Measurements from ENCODE around the gene EHMT2.
"Not testable (repeated sequence)": the region's sequence is repeated elsewhere in the genome, so short reads cannot be mapped to it uniquely, and the experiment has no call there.

Gene EHMT2

DNA sequence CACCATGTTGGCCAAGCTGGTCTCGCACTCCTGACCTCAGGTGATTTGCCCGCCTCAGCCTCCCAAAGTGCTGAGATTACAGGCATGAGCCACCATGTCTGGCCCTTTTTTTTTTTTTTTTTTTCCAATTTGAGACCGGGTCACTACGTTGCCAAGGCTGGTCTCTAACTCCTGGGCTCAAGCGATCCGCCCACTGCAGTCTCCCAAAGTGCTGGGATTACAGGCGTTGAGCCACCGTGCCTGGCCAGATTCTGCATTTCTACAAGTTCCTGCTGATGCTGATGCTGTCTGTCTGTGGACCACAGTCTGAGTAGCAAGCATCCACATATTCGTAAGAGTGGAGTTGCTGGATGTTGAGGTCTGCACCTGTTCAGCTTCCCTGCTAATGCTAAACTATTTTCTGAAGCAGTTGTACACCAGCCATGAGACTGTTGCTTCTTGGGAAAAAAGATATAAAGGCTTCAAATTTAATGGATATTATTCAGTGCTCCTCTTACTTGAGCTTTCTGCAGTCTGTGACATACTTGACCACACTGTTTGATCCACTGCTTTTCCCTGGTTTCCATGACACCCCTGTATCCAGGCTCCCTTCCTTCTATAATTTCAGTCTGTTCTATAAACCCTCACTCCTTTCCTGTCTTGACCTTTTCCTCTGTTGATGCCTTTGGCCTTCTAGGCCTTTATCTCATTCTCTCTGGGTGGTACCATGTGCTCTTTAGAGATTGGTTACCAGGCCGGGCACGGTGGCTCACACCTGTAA is 14.5 kb upstream of the EHMT2 start:
- no peak for DNase-seq

DNA sequence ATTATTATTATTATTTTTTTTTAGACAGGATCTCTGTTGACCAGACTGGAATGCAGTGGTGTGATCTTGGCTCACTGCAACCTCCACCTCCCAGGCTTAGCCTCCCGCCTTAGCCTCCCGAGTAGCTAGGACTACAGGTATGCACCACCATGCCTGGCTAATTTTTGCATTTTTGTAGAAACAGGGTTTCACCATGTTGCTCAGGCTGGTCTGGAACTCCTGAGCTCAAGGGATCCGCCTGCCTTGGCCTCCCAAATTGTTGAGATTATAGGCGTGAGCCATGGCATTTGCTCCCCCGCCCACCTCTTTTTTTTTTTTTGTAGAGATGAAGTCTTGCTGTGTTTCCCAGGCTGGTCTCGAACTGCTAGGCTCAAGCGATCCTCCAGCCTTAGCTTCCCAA is 11.8 kb upstream of the EHMT2 start:
- DNase-seq: not testable (repeated sequence)

DNA sequence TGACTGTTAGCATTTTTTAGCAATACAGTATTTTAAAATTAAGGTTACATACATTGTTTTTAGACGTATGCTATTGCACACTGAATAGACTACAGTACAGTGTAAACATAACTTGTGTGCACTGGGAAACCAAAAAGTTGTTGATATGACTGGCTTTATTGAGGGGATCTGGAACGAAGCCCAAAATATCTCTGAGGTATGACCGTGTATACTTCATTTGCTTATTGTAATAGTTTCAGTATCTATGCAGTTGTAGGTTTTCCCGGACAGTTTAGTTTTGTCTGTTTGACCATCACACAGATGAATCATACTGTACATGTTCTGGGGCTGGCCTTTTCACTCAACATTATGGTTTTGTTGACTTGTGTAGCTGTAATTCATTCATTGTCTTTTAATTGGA is 11.3 kb upstream of the EHMT2 start:
- DNase-seq: no peak

DNA sequence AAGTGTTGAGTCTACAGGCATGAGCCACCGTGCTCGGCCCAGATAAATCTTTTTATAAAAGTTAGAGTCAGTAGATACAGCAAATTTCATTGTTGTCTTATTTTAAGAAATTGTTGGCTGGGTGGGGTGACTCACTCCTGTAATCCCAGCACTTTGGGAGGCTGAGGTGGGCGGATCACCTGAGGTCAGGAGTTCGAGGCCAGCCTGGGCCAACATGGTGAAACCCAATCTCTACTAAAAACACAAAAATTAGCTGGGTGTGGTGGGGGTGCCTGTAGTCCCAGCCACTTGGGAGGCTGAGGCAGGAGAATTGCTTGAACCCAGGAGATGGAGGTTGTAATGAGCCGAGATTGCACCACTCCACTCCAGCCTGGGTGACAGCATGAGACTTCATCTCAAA is 10.8 kb upstream of the EHMT2 start:
- not testable (repeated sequence) for DNase-seq

DNA sequence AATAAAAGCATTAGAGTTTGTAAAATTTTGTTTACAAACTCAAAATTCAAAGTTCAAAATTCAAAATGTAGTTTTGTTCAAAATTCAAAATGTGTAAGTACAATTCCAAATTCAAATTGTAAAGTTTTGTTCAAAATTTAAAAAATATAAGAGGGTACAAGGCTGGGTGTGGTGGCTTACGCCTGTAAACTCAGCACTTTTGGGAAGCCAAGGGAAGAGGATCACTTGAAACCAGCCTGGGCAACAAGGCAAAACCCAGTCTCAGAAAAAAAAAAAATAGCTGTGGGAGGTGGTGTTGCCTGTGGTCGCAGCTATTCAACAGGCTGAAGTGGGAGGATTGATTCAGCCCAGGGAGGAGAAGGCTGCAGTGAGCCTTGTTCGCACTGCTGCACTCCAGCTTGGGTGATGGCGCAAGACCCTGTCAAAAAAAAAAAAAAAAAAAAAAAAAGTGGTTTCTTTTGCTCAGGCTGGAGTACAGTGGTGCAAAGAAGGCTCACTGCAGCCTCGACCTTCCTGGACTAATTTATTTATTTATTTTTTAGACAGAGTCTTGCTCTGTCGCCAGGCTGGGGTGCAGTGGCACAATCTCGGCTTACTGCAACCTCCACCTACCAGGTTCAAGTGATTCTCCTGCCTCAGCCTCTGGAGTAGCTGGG is 9.8 kb upstream of the EHMT2 start:
- peak; percentile 5 for DNase-seq

DNA sequence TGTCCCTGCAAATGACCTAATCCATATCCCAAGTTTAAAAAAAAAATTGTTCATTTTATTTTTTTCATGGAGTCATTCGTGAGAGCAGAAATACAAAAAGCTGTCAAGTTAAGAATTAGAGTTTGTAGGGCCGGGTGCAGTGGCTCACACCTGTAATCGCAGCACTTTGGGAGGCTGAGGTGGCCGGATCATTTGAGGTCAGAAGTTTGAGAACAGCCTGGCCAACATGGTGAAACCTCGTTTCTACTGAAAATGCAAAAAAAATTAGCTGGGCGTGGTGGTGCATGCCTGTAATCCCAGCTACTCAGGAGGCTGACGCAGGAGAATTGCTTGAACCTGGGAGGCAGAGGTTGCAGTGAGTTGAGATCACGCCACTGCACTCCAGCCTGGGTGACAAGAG is 9.2 kb upstream of the EHMT2 start:
- DNase-seq: not testable (repeated sequence)

DNA sequence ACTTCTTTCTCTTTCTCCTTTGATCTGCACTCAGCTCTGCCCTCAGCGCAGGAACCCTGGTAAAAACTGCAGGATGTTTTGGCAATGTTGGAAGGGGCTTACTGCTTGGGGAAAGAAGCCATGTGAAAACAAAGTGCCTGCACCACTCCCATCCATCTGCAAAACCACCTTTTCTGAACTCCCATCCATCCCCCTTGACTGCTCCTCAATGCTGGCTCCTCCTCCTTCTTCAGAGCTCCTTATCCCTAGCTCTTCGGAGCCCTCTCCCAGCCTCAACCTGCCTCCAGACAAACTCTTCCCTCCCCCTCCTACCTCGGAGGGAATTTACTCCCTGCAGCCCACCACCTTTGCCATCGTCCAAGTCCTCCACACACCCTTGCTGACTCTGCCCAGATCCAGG is 8.6 kb upstream of the EHMT2 start:
- DNase-seq: no peak

DNA sequence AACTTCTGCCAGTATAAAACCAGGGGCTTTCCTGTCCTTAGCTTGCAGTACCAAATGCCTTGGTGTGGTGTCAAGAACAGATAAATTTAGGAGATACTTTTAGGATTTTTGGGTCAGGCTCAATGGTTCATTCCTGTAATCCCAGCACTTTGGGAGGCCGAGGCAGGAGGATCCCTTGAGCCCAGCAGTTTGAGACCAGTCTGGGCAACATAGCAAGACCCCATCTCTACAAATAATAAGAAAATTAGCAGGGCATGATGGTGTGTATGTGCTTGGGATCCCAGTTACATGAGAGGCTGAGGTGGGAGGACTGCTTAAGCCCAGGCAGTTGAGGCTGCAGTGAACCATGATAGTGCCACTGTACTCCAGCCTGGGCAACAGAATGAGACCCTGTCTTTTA is 7.5 kb upstream of the EHMT2 start:
- DNase-seq: no peak

DNA sequence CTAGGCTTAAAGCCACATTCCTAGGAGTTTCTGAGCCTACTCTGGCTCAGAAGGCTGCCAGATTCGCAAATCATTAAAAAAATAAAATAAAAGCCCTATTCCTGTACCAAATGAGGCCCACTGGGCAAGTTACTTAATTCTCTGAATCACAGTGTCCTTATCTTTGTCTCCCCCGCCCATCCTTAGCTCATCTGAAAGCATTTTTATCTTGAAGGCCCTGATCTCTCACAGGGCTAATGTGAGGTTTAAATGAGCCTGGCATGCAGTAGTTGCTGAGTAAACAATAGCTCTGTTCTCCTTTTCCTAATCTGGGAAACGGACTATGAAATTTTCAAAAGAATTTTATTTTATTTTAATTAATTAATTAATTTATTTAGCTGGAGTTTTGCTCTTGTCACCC is 6.5 kb upstream of the EHMT2 start:
- DNase-seq: peak; percentile 6

DNA sequence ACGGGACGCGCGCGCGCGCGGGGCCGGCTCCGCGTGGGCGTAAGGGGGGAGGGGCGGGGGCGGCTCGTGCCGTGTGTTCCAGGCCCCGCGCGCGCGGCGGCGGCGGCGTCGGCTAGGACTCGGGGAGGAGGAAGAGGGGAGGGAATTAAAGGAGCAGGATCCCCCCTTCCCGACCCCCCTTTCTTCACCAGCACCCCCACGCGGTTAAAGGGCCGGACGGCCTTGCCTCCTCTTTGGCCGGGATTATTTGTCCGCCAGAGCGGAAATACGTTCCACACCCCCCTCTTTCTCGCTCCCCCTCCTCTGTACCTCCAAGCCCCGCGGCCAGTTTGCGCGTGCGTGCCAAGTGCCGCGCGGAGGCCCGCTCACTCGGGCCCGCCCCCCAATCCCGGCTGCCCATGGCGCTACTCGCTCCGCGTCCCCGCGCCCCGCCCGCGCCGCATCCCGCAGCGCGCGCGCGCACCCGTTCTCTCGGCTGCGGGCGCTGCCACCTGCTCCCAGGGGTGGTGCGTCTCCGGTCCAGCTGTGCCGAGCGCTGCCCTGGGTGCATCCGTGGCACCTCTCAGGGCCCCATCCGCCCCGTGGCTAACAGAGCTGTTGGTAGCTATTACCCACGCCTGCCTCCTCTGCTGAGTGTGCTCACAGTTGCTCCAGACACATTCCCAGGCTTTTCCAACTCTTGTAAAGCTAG is 4.6 kb upstream of the EHMT2 start, which contains the start of gene ZBTB12:
ZBTB12 (minus strand) TSS at position 134 of the 691 bp plus-strand sequence. CDS start 781 bp downstream, outside the sequence.
- peak; percentile 94 for DNase-seq

DNA sequence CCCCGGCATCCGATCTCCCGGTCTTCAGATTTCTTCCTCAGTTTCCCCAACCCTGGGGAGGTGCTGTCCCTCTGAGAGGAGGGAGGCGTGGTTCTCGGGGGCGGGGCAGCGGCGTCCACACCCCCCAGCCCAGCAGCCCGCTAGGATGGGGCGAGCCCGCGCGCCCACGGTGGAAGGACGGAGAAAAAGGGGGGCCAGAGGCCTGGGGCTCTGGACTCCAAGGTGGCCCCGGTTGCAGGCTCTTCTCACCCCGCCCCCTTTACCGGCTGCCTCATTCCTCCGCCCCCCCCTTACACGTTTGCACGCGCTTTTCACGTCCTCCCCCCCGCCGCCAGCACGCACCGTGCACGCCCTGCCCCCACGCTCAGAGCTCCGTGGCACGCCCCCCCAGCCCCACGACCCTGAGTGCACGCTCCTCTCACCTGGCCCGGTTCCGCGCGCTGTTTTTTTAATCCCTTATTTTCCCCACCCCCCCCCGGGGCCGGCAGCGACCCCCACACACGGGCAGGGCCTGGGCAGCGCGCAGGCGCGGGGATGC is 4.0 kb upstream of the EHMT2 start:
- DNase-seq: peak; percentile 67

DNA sequence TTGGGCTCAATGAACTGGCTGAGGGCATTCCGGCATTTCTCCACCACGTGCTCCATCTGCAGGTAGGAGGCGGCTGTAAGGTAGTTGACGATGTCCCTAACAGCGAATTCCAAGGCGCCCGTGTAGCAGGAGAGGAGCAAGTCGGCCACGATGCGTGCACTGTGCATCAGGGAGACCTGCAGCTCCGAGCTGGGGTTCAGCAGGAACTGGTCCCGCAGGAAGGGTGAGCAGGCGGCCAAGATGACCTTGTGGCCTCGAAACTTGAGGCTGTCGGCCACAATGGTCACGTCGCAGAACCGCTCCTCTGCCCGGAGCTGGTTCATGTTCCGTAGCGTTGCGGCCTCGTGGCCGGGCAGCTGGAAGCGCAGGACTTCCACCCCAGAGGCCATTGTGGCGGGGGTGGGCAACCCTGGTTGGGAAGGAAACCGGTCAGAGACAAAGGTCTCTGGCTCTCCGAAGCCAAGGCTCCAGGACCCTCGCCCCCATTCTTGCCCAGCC is 3.5 kb upstream of the EHMT2 start:
- DNase-seq: peak; percentile 18

DNA sequence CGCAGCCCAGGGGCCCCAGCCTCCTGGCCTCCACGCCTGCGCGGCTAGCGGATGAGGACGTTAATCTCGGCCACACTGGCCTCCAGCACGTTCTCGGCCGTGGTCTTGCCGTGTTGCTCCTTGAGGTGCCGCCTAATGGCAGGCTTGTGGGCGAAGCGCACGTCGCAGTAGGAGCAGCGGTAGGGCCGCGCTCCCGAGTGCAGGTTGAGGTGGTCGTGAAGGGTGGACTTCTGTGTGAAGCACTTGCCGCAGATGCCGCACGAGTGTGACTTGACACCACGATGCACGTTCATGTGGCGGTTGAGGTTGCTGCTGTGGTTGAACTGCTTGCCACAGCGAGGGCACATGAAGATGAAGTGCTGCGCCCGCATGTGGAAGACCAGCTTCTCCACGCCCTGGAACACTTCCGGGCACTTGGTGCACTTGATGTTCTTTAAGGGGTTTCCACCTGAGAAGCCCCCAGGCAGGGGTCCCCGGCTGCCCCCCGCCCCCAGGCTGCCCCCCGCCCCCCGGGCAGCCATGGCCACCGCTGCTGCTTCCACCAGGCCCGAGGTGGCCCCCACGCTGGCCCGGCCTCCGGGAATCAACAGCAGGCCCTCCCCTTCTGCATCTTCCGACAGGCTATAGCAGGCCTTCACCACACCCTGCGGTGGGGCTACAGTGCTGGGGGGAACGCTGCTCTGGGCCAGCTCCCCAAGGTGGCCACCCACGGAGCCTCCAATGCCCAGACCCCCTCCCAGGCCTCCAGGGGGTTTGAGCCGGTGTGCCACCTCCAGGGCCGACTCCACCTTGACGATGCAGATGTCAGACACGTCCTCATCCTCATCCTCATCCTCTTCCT is 2.6 kb upstream of the EHMT2 start:
- no peak for DNase-seq

DNA sequence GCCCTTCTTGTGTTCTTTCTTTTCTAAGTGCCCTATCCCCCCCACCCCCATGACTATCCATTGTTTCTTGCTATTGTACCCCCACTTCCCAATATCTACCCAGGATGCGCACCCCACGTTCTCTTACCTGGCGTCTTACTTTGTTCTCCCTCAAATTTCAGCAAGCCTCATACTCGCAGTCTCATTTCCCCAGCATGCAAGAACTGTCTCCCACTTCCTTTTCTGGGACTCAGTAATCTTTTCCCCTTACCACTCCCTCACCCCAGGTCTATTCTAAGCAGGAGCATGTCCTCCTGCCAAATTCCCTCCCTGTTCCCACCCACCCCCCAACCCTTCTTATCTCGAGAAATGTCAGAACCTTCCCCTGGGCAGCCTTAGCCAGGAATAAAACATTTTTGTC is 1.7 kb upstream of the EHMT2 start:
- no peak for DNase-seq

DNA sequence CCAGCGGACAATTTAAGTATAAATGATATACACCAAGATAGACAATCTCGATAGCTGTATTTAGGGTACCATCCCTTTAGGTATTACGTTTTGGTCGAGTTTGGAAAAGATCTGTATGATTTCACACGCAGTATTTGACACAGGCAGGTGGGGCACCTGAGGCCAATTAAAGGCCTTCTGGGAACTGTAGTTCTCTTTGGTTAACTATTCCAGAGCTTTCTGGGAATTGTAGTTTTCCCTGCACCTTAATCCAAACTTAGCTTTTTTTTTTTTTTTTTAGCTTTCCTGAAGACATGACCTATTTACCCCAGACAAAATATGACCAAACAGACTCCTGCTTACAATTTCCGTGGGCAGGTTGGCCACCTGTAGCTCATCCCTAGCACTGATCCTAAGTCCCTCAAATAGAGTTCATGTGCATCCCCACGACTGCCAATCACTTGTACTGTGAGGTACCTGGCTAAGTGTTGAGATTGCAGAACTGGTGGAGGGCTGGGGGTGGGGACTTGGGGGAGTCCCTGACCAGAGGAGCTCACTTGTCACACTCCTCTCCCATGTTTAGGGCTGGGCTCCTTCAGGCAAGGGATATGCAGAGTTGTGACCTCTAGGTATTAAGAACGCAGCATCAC is 999 bp upstream of the EHMT2 start:
- DNase-seq: no peak

DNA sequence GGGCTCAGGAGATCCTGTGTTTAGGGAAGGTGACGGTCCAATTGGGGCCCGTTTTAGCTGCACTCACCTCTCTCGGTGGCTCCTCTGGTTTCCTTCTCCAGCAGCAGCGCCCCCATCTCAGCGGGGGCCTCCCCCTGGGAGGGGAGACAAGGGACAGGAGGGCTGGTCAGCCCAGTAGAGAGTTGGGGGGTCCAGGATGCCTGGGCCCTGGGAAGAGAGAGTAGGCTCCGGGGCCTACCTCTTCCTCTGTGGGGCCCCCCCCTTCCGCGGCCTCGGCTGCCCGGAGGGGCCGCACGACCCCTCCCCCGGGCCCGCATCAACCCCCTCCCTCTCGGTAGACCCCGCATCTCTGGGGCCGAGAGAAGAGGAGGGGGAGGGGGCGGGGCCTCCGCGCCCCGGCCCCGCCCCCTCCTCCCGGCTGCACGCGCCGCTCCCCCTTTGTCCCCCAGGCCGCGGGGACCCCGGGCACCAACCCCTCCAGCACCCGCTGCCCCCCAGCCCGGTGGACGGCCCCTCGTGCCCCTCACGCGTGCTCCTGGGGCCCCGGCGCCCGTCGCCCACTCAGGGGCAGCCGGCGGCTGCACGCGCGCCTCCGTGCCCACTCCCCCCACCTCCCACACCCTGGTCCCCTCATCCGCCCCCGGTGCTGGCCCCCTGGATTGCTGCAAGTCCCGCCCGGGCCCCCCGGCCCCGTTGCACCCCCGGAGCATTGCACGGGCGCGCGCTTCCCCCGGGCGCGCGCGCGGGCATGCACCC is 464 bp downstream of the EHMT2 start:
- no peak for DNase-seq

DNA sequence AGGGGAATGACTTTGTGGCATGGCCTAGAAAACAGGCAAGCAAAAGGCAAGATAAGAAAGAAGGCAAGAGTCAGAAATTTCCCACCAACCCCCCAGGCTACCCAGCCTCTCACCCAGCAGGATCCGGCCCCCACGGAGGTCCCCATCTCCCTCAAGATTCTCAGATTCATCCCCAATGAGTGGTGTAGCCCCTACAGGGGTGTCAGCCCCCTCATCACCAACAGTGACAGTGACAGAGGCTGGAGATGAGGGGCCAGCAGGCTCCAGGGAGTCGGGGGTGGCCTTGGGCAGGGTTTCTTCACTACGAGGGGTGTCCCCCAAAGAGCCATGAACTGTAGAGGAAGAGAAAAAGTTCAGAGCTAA is 1.0 kb downstream of the EHMT2 start:
- no peak for DNase-seq

DNA sequence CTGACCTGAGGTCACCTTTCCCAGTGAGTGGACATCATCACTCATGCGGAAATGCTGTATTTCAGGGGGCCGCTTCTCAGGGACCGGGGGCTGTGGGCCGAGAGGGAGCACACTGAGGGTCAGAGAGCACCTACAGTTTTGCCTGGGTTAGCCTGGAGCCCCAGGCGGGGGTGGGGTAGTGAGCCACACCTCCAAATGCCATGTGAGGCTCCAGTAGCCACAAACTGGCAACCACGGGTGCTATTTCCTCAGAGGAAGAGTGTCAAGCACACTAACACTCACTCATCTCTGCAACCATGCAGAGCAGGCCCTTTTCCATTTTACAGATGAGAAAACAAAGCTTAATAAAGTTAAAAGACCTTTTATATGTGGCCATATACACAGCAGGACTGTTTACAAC is 4.7 kb downstream of the EHMT2 start:
- no peak for DNase-seq

DNA sequence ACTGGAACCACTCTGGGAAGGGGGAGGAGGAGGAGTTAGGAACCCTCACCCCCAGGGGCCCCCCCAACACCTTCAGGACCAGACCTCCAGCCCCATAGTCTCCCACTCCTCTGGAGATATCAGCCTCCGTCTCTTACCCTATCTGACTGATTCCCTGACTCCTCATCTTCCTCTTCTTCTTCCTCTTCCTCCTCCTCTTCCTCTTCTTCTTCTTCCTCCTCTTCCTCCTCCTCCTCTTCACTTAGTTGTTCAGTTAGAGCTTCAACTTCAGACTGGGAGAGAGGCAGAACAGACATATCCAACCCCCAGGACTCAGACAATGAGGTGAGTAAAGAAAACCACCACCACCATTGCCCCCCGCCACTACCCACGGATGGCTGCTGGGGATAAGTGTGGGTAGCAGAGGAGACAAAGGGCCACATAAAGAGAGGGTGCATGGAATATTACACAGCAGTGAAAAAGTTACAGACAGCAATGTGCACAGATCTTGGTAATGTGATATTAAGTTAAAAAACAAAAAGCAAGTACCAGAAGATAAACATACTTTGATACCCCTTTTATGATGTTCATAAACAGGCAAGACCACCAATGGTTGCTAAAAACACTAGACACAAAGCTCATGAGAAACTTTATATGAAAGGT is 8.0 kb downstream of the EHMT2 start:
- DNase-seq: no peak

DNA sequence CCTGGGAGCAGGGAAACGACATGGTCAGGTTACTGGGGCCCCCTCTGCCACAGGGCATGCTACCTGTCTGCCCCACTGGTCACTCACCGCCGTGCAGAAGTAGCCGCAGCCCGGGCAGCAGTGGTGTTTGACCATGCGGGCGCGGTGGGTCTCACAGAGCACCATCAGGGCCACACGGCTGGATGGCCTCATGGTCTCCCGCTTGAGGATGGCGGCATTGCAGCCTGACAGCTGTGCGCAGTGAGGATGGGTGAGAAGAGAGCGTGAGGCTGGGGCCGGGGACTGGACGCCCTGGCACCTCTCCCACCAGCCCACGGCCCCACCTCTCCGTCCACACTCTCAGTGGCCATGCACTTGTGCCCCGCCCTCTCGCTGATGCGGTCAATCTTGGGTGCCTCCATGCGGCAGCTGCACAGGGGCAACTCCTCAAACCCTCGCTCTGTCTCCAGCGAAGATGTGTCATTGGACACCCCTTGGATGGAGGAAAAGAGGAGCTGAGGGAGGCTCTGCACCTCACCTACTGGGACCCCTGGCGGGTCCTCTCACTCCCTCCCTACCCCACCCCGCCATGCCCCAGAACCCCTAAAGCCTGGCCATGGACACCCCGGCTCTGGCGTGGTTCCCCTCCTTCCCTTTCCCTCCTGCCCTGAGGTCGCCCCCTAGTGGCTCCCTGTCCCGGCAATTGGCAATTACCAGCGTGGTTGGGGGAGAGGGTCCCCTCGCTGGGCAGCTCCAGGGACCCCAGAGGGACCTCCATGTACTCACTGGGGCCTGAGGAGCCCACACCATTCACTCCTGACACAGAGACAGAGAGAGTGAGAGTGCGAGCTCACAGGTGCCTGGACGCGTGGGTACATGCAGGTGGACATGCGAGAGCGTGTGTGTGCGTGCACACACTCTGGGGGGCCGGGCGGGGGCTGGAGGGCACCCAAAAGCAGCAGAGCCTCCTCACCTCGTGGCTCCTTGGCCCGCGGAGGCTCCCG is 8.9 kb downstream of the EHMT2 start:
- no peak for DNase-seq

All from 8988T (cell line).